NT2/D1 (cell line): ENCODE data around the gene DUSP5.

ENCODE experiments used
- YY1 ChIP-seq: IDR thresholded peaks from 2 replicates; pipeline ENCODE4 v1.6.1; 2011; ENCODE audit not compliant: insufficient read length, insufficient read depth
- ZNF274 ChIP-seq: IDR thresholded peaks from 2 replicates; pipeline ENCODE4 v1.6.1; 2011; ENCODE audit warnings: mild to moderate bottlenecking, low read depth, low read length

DNA sequence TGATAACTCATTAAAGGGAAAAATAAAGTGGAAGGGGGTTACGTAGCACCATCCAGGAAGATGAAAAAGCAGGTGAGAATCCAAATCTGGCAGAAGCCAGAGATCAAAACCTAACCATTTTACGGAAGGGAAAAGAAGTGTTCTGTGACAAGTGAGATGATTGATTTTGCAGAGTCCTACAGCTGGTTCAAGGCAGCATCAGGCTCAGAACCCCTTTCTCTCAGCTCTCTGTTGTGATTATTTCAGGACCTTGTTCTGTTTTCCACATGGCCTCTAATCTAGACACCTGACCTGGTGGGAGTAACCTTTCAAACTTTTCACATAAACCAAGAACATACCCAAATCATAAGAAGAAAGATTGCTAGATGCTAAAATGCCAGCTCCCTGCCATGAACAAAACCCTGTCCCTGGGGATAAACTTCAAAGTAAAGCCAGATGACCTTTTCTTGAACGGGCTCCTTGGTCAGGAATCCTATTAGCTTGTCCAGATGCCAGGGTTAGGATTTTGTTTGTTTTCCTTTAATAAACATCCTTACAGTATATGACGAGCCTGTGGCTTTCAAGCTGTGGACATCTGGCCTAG is 5.9 kb downstream of the DUSP5 start:
- TF ChIP-seq ZNF274 (no peak), YY1 (no peak)
